ENCODE results near the gene GMPR2. TPM values are rescaled to one million over a fixed set of nuclear protein-coding genes. Genes with fewer than 3 reads are reported as not detected.
A peak's percentile ranks its signal among the peaks of the same experiment; 100 is the strongest.

Gene GMPR2
- total RNA-seq: 43.1 to 66.5 TPM (median 47.9 TPM) in 3 replicates
- long read RNA-seq, transcript GMPR2-202 (10 exons, 1,972 nt): minor isoform, 15 of 73 reads
- long read RNA-seq, transcript GMPR2-204 (9 exons, 1,864 nt): minor isoform, 7 of 73 reads
- long read RNA-seq, transcript GMPR2-203 (10 exons, 1,652 nt): minor isoform, 9 of 73 reads
- long read RNA-seq, transcript GMPR2-223 (10 exons, 1,893 nt): major isoform, 25 of 73 reads
- long read RNA-seq, partial matches to known transcripts: 4 of 73 reads
- long read RNA-seq, other reads (novel, unspliced or antisense): 12 of 73 reads

- peak within 1 kb of the TSS; percentile 100 for H3K27ac Mint-ChIP-seq (ENCODE audit: unreplicated experiment)
- peak within 1 kb of the TSS; percentile 98 for H3K4me3 Mint-ChIP-seq (ENCODE audit: unreplicated experiment)
- DNase-seq (ENCODE audit: low spot score): no peak
- no peaks in the 10 kb centered on the region for H3K9me3 Mint-ChIP-seq (ENCODE audit: low read depth)
- H3K27me3 Mint-ChIP-seq (ENCODE audit: low read depth): no peaks in the 10 kb centered on the region
- peak; percentile 1 for TF ChIP-seq CTCF (IDR thresholded peaks at IDR 0.05)
- H3K4me1 Mint-ChIP-seq (ENCODE audit: low read depth): peaks cover 48% of the 10 kb centered on the region
- H3K36me3 Mint-ChIP-seq (ENCODE audit: low read depth): peaks cover 16% of the 10 kb centered on the region
These were observed at the start of gene GMPR2 for GRCh38 chr14:24232645-24233537. TSS of gene GMPR2 (plus strand) at chr14:24232929. CDS start at chr14:24233254, 325 bp downstream.

- peaks cover 11% of the 10 kb centered on the region for H3K4me1 Mint-ChIP-seq (ENCODE audit: low read depth)
- H3K36me3 Mint-ChIP-seq (ENCODE audit: low read depth): peaks cover 17% of the 10 kb centered on the region
- no peaks in the 10 kb centered on the region for H3K27me3 Mint-ChIP-seq (ENCODE audit: low read depth)
- H3K27ac Mint-ChIP-seq (ENCODE audit: unreplicated experiment): no peak overlapping the region
- TF ChIP-seq CTCF (IDR thresholded peaks at IDR 0.05): no peak
- no peaks in the 10 kb centered on the region for H3K9me3 Mint-ChIP-seq (ENCODE audit: low read depth)
- no peak for DNase-seq (ENCODE audit: low spot score)
- H3K4me3 Mint-ChIP-seq (ENCODE audit: unreplicated experiment): no peak overlapping the region
These were observed 49.7 kb upstream of the GMPR2 start for GRCh38 chr14:24183014-24183481.

GRCh38 chr14:24184104-24184970 lies 48.4 kb upstream of the GMPR2 start:
- no peak overlapping the region for H3K27ac Mint-ChIP-seq (ENCODE audit: unreplicated experiment)
- TF ChIP-seq CTCF (IDR thresholded peaks at IDR 0.05): no peak
- DNase-seq (ENCODE audit: low spot score): no peak
- no peak overlapping the region for H3K4me3 Mint-ChIP-seq (ENCODE audit: unreplicated experiment)
- H3K27me3 Mint-ChIP-seq (ENCODE audit: low read depth): no peaks in the 10 kb centered on the region
- H3K36me3 Mint-ChIP-seq (ENCODE audit: low read depth): peaks cover 13% of the 10 kb centered on the region
- H3K9me3 Mint-ChIP-seq (ENCODE audit: low read depth): no peaks in the 10 kb centered on the region
- H3K4me1 Mint-ChIP-seq (ENCODE audit: low read depth): peaks cover 17% of the 10 kb centered on the region

- Mint-ChIP-seq H3K4me3 (ENCODE audit: unreplicated experiment) (no peak overlapping the region), H3K36me3 (ENCODE audit: low read depth) (peaks cover 13% of the 10 kb centered on the region)
- TF ChIP-seq CTCF (IDR thresholded peaks at IDR 0.05): no peak
These were observed 47.7 kb upstream of the GMPR2 start for GRCh38 chr14:24185026-24185425.

More at GRCh38 chr14:24185026-24185425, 47.7 kb upstream of the GMPR2 start:
- Mint-ChIP-seq H3K9me3 (ENCODE audit: low read depth) (no peaks in the 10 kb centered on the region), H3K27ac (ENCODE audit: unreplicated experiment) (no peak overlapping the region), H3K27me3 (ENCODE audit: low read depth) (no peaks in the 10 kb centered on the region), H3K4me1 (ENCODE audit: low read depth) (peaks cover 20% of the 10 kb centered on the region)
- no peak for DNase-seq (ENCODE audit: low spot score)
